HepG2 (cell line): ENCODE data around the gene CATSPERB. TPM values are rescaled to one million over a fixed set of nuclear protein-coding genes. Genes with fewer than 3 reads are reported as not detected.

ENCODE experiments used
- AKAP8 ChIP-seq: sonication (generic); formaldehyde crosslinking; IDR thresholded peaks from 2 replicates; pipeline ENCODE4 v1.5.1; 2020; ENCODE audit warnings: mild to moderate bottlenecking, missing genetic modification reagents
- ATF3 ChIP-seq: sonication (generic); formaldehyde crosslinking; IDR thresholded peaks from 2 replicates; pipeline ENCODE4 v1.4.0; 2020; ENCODE audit warnings: missing genetic modification reagents
- DMAP1 ChIP-seq: IDR thresholded peaks from 2 replicates; pipeline ENCODE4 v1.6.1; 2016
- HNRNPK ChIP-seq: fragments of 200-400 bp; formaldehyde crosslinking; IDR thresholded peaks from 2 replicates; pipeline ENCODE4 v1.6.1; 2018; ENCODE audit warnings: low read length, low read depth, moderate library complexity, mild to moderate bottlenecking; ENCODE audit not compliant: poor library complexity, severe bottlenecking
- MLX ChIP-seq: IDR thresholded peaks from 2 replicates; pipeline ENCODE4 v1.6.1; 2016
- POGK ChIP-seq: sonication (generic); formaldehyde crosslinking; conservative IDR thresholded peaks from 2 replicates; pipeline ENCODE4 v1.8.0; 2022; ENCODE audit warnings: mild to moderate bottlenecking, moderate library complexity, missing genetic modification reagents
- SRSF4 ChIP-seq: fragments of 200-400 bp; formaldehyde crosslinking; IDR thresholded peaks from one replicate; pipeline ENCODE4 v1.6.1; 2018; ENCODE audit warnings: mild to moderate bottlenecking, low read depth, low read length, moderate library complexity; ENCODE audit not compliant: poor library complexity, severe bottlenecking
- SUZ12 ChIP-seq: fragments of 150-350 bp; IDR thresholded peaks from 2 replicates; pipeline ENCODE4 v1.6.1; 2014; ENCODE audit warnings: low read depth, low read length
- TBX3 ChIP-seq: fragments of 450-650 bp; IDR thresholded peaks from 2 replicates; pipeline ENCODE4 v1.6.1; 2017; ENCODE audit warnings: antibody characterized with exemption, mild to moderate bottlenecking, inconsistent platforms, borderline replicate concordance
- TSC22D2 ChIP-seq: sonication (generic); formaldehyde crosslinking; IDR thresholded peaks from 2 replicates; pipeline ENCODE4 v1.5.1; 2020; ENCODE audit warnings: missing genetic modification reagents, mild to moderate bottlenecking, borderline replicate concordance
- ZBTB40 ChIP-seq, 2 experiments: fragments of 450-650 bp in 1 of 2; sonication (generic) in 1 of 2; formaldehyde crosslinking in 1 of 2; IDR thresholded peaks; 2 replicates each; pipeline versions ENCODE4 v1.6.1 to v1.8.0; 2016 to 2022; ENCODE audit warnings: antibody characterized with exemption in 1 of 2, mild to moderate bottlenecking in 1 of 2, missing genetic modification reagents in 1 of 2
- ZNF33B ChIP-seq: sonication (generic); formaldehyde crosslinking; IDR thresholded peaks from 2 replicates; pipeline ENCODE4 v1.5.1; 2020; ENCODE audit warnings: mild to moderate bottlenecking, missing genetic modification reagents
- ZNF512B ChIP-seq: sonication (generic); formaldehyde crosslinking; IDR thresholded peaks from 2 replicates; pipeline ENCODE4 v1.5.1; 2020; ENCODE audit warnings: missing genetic modification reagents, mild to moderate bottlenecking, borderline replicate concordance
- ZNF607 ChIP-seq: sonication (generic); formaldehyde crosslinking; IDR thresholded peaks from 2 replicates; pipeline ENCODE4 v1.5.1; 2020; ENCODE audit warnings: missing genetic modification reagents, mild to moderate bottlenecking, borderline replicate concordance
- ZNF737 ChIP-seq: sonication (generic); formaldehyde crosslinking; IDR thresholded peaks from 2 replicates; pipeline ENCODE4 v1.5.0; 2020; ENCODE audit warnings: missing genetic modification reagents, mild to moderate bottlenecking, borderline replicate concordance
- polyA plus RNA-seq, 8 experiments: library from polyadenylated mRNA; depleted of rRNA in 3 of 8; stranded (reverse) in 7 of 8; unstranded in 1 of 8; fragments of >200 nt; fragmentation: Illumina TruSeq in 4 of 8; extraction: Trizol in 4 of 8; gene quantifications; 2 replicates each; pipeline versions ENCODE4 v1.2.1 to v1.2.3, GENCODE V29; 2011 to 2016; ENCODE audit warnings: low read depth in 4 of 8, missing spikeins in 1 of 8, mixed read lengths in 1 of 8; ENCODE audit not compliant: insufficient read depth in 1 of 8
- total RNA-seq, 5 experiments: library from RNA; depleted of rRNA; stranded (reverse); fragments of >200 nt; fragmentation: Illumina TruSeq; extraction: Trizol; gene quantifications; 2 replicates each; pipeline ENCODE4 v1.2.3, GENCODE V29; 2016; ENCODE audit warnings: low read depth in 1 of 5

CATSPERB gene
- total and polyA plus RNA-seq, 2 of the 13 experiments (the other 11 are each of a cell fraction or from before 2014, with no cell fraction given), result not detected

GRCh38 chr14:91568626-91569025 lies 163.3 kb downstream of the CATSPERB start (continued):
- TF ChIP-seq ZNF33B (CRISPR knock-in tag) (no peak), TBX3 (no peak), HNRNPK (no peak), TSC22D2 (CRISPR knock-in tag) (no peak), ZNF512B (no peak), ZNF737 (no peak), POGK (CRISPR knock-in tag) (no peak), AKAP8 (CRISPR knock-in tag) (no peak), ZBTB40 (IDR thresholded peaks at IDR 0.05) (no peak), ZBTB40 (CRISPR knock-in tag; IDR thresholded peaks at IDR 0.05) (no peak), ZNF607 (CRISPR knock-in tag) (no peak), ATF3 (CRISPR knock-in tag) (no peak), MLX (CRISPR knock-in tag) (no peak), SUZ12 (no peak), SRSF4 (no peak), DMAP1 (CRISPR knock-in tag) (no peak)
